H9 (cell line): ENCODE measurements around the gene ZBTB44. TPM values are rescaled to one million over a fixed set of nuclear protein-coding genes. Genes with fewer than 3 reads are reported as not detected.

Experiments
- DNase-seq: peaks from one replicate; pipeline ENCODE4 v3.0.0-alpha.2; 2017
- H2AFZ ChIP-seq: one replicate; pipeline ENCODE4 v1.6.1; 2013; ENCODE audit warnings: mild to moderate bottlenecking, low read length, control low read depth, moderate library complexity
- H2AK5ac ChIP-seq: 2 replicates; pipeline ENCODE4 v1.6.1; 2013; ENCODE audit warnings: low read length, control low read depth, mixed read lengths; ENCODE audit not compliant: insufficient read length
- H2BK120ac ChIP-seq: one replicate; pipeline ENCODE4 v1.6.1; 2013; ENCODE audit warnings: low read depth, mild to moderate bottlenecking, low read length, control low read depth, inconsistent platforms; ENCODE audit not compliant: poor library complexity, severe bottlenecking
- H2BK12ac ChIP-seq: 2 replicates; pipeline ENCODE4 v1.6.1; 2013; ENCODE audit warnings: low read length, control low read depth, mixed read lengths, low read depth; ENCODE audit not compliant: insufficient read length
- H2BK15ac ChIP-seq: 2 replicates; pipeline ENCODE4 v1.6.1; 2013; ENCODE audit warnings: low read depth, low read length, control low read depth
- H2BK20ac ChIP-seq: one replicate; pipeline ENCODE4 v1.6.1; 2013; ENCODE audit warnings: low read depth, mild to moderate bottlenecking, low read length, control low read depth, inconsistent platforms; ENCODE audit not compliant: poor library complexity, severe bottlenecking
- H2BK5ac ChIP-seq: 2 replicates; pipeline ENCODE4 v1.6.1; 2013; ENCODE audit warnings: low read length, control low read depth, mixed read lengths; ENCODE audit not compliant: insufficient read length
- H3K14ac ChIP-seq: 2 replicates; pipeline ENCODE4 v1.6.1; 2013; ENCODE audit warnings: low read length, control low read depth; ENCODE audit not compliant: insufficient read depth
- H3K18ac ChIP-seq: 2 replicates; pipeline ENCODE4 v1.6.1; 2013; ENCODE audit warnings: low read depth, mild to moderate bottlenecking, mixed read lengths, low read length, control low read depth; ENCODE audit not compliant: insufficient read length
- H3K23ac ChIP-seq: 2 replicates; pipeline ENCODE4 v1.6.1; 2013; ENCODE audit warnings: low read length, control low read depth, mixed read lengths, low read depth; ENCODE audit not compliant: insufficient read length
- H3K23me2 ChIP-seq: 2 replicates; pipeline ENCODE4 v1.6.1; 2013; ENCODE audit warnings: low read depth, mild to moderate bottlenecking, mixed read lengths, low read length, control low read depth; ENCODE audit not compliant: insufficient read length, poor library complexity, severe bottlenecking
- H3K27ac ChIP-seq: 2 replicates; pipeline ENCODE4 v1.5.1; 2013; ENCODE audit warnings: low read length, control low read depth, mixed read lengths, low read depth; ENCODE audit not compliant: insufficient read length
- H3K27me3 ChIP-seq: 2 replicates; pipeline ENCODE4 v1.6.1; 2013; ENCODE audit warnings: low read length, control low read depth, inconsistent platforms; ENCODE audit not compliant: insufficient read depth
- H3K4ac ChIP-seq: 2 replicates; pipeline ENCODE4 v1.6.1; 2013; ENCODE audit warnings: low read depth, mild to moderate bottlenecking, control low read depth, inconsistent platforms, low read length, moderate library complexity
- H3K4me1 ChIP-seq: 2 replicates; pipeline ENCODE4 v1.6.1; 2013; ENCODE audit warnings: low read length, control low read depth, inconsistent platforms; ENCODE audit not compliant: insufficient read depth
- H3K4me2 ChIP-seq: 2 replicates; pipeline ENCODE4 v1.6.1; 2013; ENCODE audit warnings: low read length, control low read depth, mixed read lengths; ENCODE audit not compliant: insufficient read length, insufficient read depth
- H3K56ac ChIP-seq: 2 replicates; pipeline ENCODE4 v1.6.1; 2013; ENCODE audit warnings: low read depth, mild to moderate bottlenecking, mixed read lengths, low read length, control low read depth; ENCODE audit not compliant: insufficient read length
- H3K79me1 ChIP-seq: 2 replicates; pipeline ENCODE4 v1.6.1; 2013; ENCODE audit warnings: low read depth, mild to moderate bottlenecking, moderate library complexity, low read length, control low read depth, inconsistent platforms; ENCODE audit not compliant: insufficient read depth, poor library complexity, severe bottlenecking
- H3K79me2 ChIP-seq: 2 replicates; pipeline ENCODE4 v1.6.1; 2013; ENCODE audit warnings: low read length, control low read depth, inconsistent platforms; ENCODE audit not compliant: insufficient read depth
- H3K9ac ChIP-seq: 2 replicates; pipeline ENCODE4 v1.6.1; 2013; ENCODE audit warnings: low read length, control low read depth, mixed read lengths; ENCODE audit not compliant: insufficient read length; ENCODE audit errors: extremely low read depth
- H3K9me3 ChIP-seq: one replicate; pipeline ENCODE4 v1.6.1; 2013; ENCODE audit warnings: low read depth, low read length, inconsistent platforms; ENCODE audit not compliant: control insufficient read depth
- H3T11ph ChIP-seq: one replicate; pipeline ENCODE4 v1.6.1; 2013; ENCODE audit warnings: mild to moderate bottlenecking, low read length, control low read depth, inconsistent platforms
- H4K20me1 ChIP-seq: one replicate; pipeline ENCODE4 v1.6.1; 2013; ENCODE audit not compliant: control insufficient read depth, insufficient read length, insufficient read depth
- H4K5ac ChIP-seq: 2 replicates; pipeline ENCODE4 v1.6.1; 2013; ENCODE audit warnings: low read depth, mild to moderate bottlenecking, mixed read lengths, low read length, control low read depth; ENCODE audit not compliant: insufficient read length
- H4K8ac ChIP-seq: replicated peaks from 2 replicates; pipeline ENCODE4 v1.6.1; 2013; ENCODE audit warnings: low read length, control low read depth, mixed read lengths, low read depth; ENCODE audit not compliant: insufficient read length
- H4K91ac ChIP-seq: 2 replicates; pipeline ENCODE4 v1.6.1; 2013; ENCODE audit warnings: low read depth, mild to moderate bottlenecking, moderate library complexity, mixed read lengths, low read length, control low read depth; ENCODE audit not compliant: insufficient read length
- H3K27ac Mint-ChIP-seq, 3 experiments: 2 replicates in 2 of 3; 3 replicates in 1 of 3; pipeline ENCODE4 v1.8.0; 2020 to 2021; ENCODE audit warnings: mixed read lengths in 3 of 3, mild to moderate bottlenecking in 1 of 3, moderate library complexity in 1 of 3
- H3K27me3 Mint-ChIP-seq: 2 replicates; pipeline ENCODE4 v1.8.0; 2021; ENCODE audit warnings: low read depth, mild to moderate bottlenecking, moderate library complexity, mixed read lengths
- H3K36me3 Mint-ChIP-seq, 3 experiments: 2 replicates in 2 of 3; 3 replicates in 1 of 3; pipeline ENCODE4 v1.8.0; 2020 to 2021; ENCODE audit warnings: low read depth in 3 of 3, mixed read lengths in 3 of 3; ENCODE audit not compliant: insufficient read depth in 1 of 3
- H3K4me1 Mint-ChIP-seq, 2 experiments: 2 replicates each; pipeline ENCODE4 v1.8.0; 2020; ENCODE audit warnings: mixed read lengths in 2 of 2
- H3K4me3 Mint-ChIP-seq, 2 experiments: 2 replicates in 1 of 2; 3 replicates in 1 of 2; pipeline ENCODE4 v1.8.0; 2020 to 2021; ENCODE audit warnings: mild to moderate bottlenecking in 2 of 2, mixed read lengths in 2 of 2, moderate library complexity in 1 of 2
- H3K9me3 Mint-ChIP-seq, 2 experiments: 2 replicates in 1 of 2; 3 replicates in 1 of 2; pipeline ENCODE4 v1.8.0; 2020; ENCODE audit warnings: mild to moderate bottlenecking in 2 of 2, mixed read lengths in 2 of 2, moderate library complexity in 1 of 2
- CTCF ChIP-seq: fragments of 200-600 bp; sonication (generic); conservative IDR thresholded peaks from 3 replicates; pipeline ENCODE4 v1.8.0; 2021; ENCODE audit warnings: antibody characterized with exemption, mild to moderate bottlenecking
- total RNA-seq: library from RNA; stranded (reverse); gene quantifications from 2 replicates; pipeline ENCODE4 v1.2.1, GENCODE V29; 2021

The ZBTB44 gene
- total RNA-seq, 1 experiment from 2014 or later, result 67.7 TPM

GRCh38 chr11:130312046-130312445 lies 2.7 kb downstream of the ZBTB44 start:
- H3T11ph ChIP-seq, result no peak overlapping the region
- H3K4me1 Mint-ChIP-seq, result peaks cover 47 to 48% of the 10 kb centered on the region in 2 experiments
- H2BK15ac ChIP-seq, result no peak overlapping the region
- no peaks in the 10 kb centered on the region for H3K27me3 Mint-ChIP-seq
- DNase-seq, result no peak
- H3K23ac ChIP-seq, result no peak overlapping the region
- peak overlapping the region; percentile 74 for H3K4me2 ChIP-seq
- TF ChIP-seq CTCF, result no peak
- peaks cover 19 to 22% of the 10 kb centered on the region in 2 experiments for H3K9me3 Mint-ChIP-seq
- no peak overlapping the region for H2BK120ac ChIP-seq
- peaks cover 21 to 35% (median 25%) of the 10 kb centered on the region in 3 experiments for H3K36me3 Mint-ChIP-seq
- H3K27me3 ChIP-seq, result no peaks in the 10 kb centered on the region
- H3K9me3 ChIP-seq, result no peaks in the 10 kb centered on the region
- peak overlapping the region; percentile 88 to 96; a peak in 4 of 5 replicates for H3K4me3 Mint-ChIP-seq
- H3K4ac ChIP-seq, result no peak overlapping the region
- no peak overlapping the region for H4K8ac ChIP-seq
- no peak overlapping the region for H4K91ac ChIP-seq
- no peak overlapping the region for H3K14ac ChIP-seq
- no peak overlapping the region for H3K18ac ChIP-seq
- H3K27ac Mint-ChIP-seq, result peak overlapping the region in 2 of 3 experiments; percentile 40 to 45; a peak in 2 of 7 replicates
- H4K20me1 ChIP-seq, result no peaks in the 10 kb centered on the region
- H3K9ac ChIP-seq, result no peak overlapping the region
- H3K79me2 ChIP-seq, result peaks cover 50% of the 10 kb centered on the region; the same call in 1 of the 2 replicates
- H3K27ac ChIP-seq, result no peak overlapping the region
- no peak overlapping the region for H2AK5ac ChIP-seq
- no peak overlapping the region for H2AFZ ChIP-seq
- H2BK5ac ChIP-seq, result no peak overlapping the region
- H4K5ac ChIP-seq, result no peak overlapping the region
- H3K79me1 ChIP-seq, result peaks cover 4% of the 10 kb centered on the region
- H3K23me2 ChIP-seq, result peaks cover 8% of the 10 kb centered on the region
- no peak overlapping the region for H3K56ac ChIP-seq
- H2BK20ac ChIP-seq, result no peak overlapping the region
- no peak overlapping the region for H2BK12ac ChIP-seq
- no peaks in the 10 kb centered on the region; the same call in 1 of the 2 replicates for H3K4me1 ChIP-seq
